Suprapubic skin (tissue), 3 donors: ENCODE data around the gene LGALS7.
A peak's percentile ranks its signal among the peaks of the same experiment; 100 is the strongest.

Experiments used
- CTCF ChIP-seq, 2 donors: fragments of 200-600 bp in 1 of 2; fragments of 450-650 bp in 1 of 2; sonication (generic) in 1 of 2; IDR thresholded peaks; one replicate each; pipeline ENCODE4 v1.5.1; 2016 to 2019; ENCODE audit warnings: antibody characterized with exemption in 2 of 2, mild to moderate bottlenecking in 1 of 2, moderate library complexity in 1 of 2
- EP300 ChIP-seq: sonication (generic); formaldehyde crosslinking; IDR thresholded peaks from one replicate; pipeline ENCODE4 v1.6.1; 2017; ENCODE audit warnings: antibody characterized with exemption
- POLR2A ChIP-seq, 2 donors: fragments of 450-650 bp; IDR thresholded peaks; one replicate each; pipeline ENCODE4 v1.6.1; 2017; ENCODE audit warnings: antibody characterized with exemption in 2 of 2, mild to moderate bottlenecking in 2 of 2, moderate library complexity in 2 of 2

- TF ChIP-seq POLR2A (IDR thresholded peaks at IDR 0.05) (no peak), CTCF (IDR thresholded peaks at IDR 0.05) (peak in 1 of 2 donors; percentile 34), EP300 (no peak)
Observed at GRCh38 chr19:38792250-38793111, 19.2 kb upstream of the LGALS7 start.
